Colonic mucosa (tissue), 4 donors: ENCODE data around the gene TPD52L2. TPM values are rescaled to one million over a fixed set of nuclear protein-coding genes. Genes with fewer than 3 reads are reported as not detected.

ENCODE experiments used
- DNase-seq: peaks from one replicate; pipeline ENCODE4 v3.0.0-alpha.2; 2020
- H3K27ac ChIP-seq: fragments of 200-600 bp; one replicate; pipeline ENCODE4 v1.8.0; 2021
- H3K27me3 ChIP-seq: fragments of 200-600 bp; one replicate; pipeline ENCODE4 v1.8.0; 2021
- H3K36me3 ChIP-seq: fragments of 200-600 bp; one replicate; pipeline ENCODE4 v1.8.0; 2021
- H3K4me1 ChIP-seq: fragments of 200-600 bp; one replicate; pipeline ENCODE4 v1.8.0; 2021; ENCODE audit warnings: mild to moderate bottlenecking
- H3K4me3 ChIP-seq: fragments of 200-600 bp; one replicate; pipeline ENCODE4 v1.8.0; 2021
- H3K9ac ChIP-seq, 2 donors: one replicate each; pipeline ENCODE4 v1.7.0; 2013; ENCODE audit warnings: control low read depth in 2 of 2, low read depth in 2 of 2, low read length in 2 of 2
- H3K9me3 ChIP-seq: fragments of 200-600 bp; one replicate; pipeline ENCODE4 v1.8.0; 2021
- CTCF ChIP-seq: fragments of 200-600 bp; IDR thresholded peaks from one replicate; pipeline ENCODE4 v1.8.0; 2022; ENCODE audit warnings: antibody characterized with exemption, mild to moderate bottlenecking
- intact Hi-C: fragments of 100-400 bp; cut with DNase I; formaldehyde crosslinking; loops from one replicate; pipeline ENCODE4 v1.14.1; 2022
- total RNA-seq, 2 donors: library from RNA; stranded (reverse); fragmentation: NEBNext Ultra II Directional in 1 of 2; extraction: Animal tissue kit (Norgen Biotek cat#: 25700) in 1 of 2; gene quantifications; one replicate each; pipeline ENCODE4 v1.2.1, GENCODE V29; 2021
- donor health status: healthy.
- donor health status: DM: no; HTN: no; CAD: no.
- donor health status: DM: no; HTN: no; CAD: no.

Gene TPD52L2
- total RNA-seq, 2 donors from 2014 or later: 54.0 to 66.1 TPM

- intact Hi-C loops: no loop called here
- TF ChIP-seq CTCF: no peak
- no peak overlapping the region for H3K27ac ChIP-seq
- DNase-seq: no peak
- peaks cover 12% of the 10 kb centered on the region for H3K36me3 ChIP-seq
- H3K9me3 ChIP-seq: no peaks in the 10 kb centered on the region
- no peaks in the 10 kb centered on the region for H3K4me1 ChIP-seq
- no peak overlapping the region for H3K4me3 ChIP-seq
- H3K27me3 ChIP-seq: no peaks in the 10 kb centered on the region
- no peak overlapping the region for H3K9ac ChIP-seq
Observed at GRCh38 chr20:63890201-63890576, 25.1 kb downstream of the TPD52L2 start.

- Histone ChIP-seq H3K9me3 (no peaks in the 10 kb centered on the region), H3K9ac (no peak overlapping the region), H3K27ac (no peak overlapping the region), H3K27me3 (no peaks in the 10 kb centered on the region), H3K4me3 (no peak overlapping the region), H3K4me1 (no peaks in the 10 kb centered on the region), H3K36me3 (peaks cover 12% of the 10 kb centered on the region)
- DNase-seq: no peak
- TF ChIP-seq CTCF: no peak
- intact Hi-C loops: no loop called here
Observed at GRCh38 chr20:63890616-63891015, 25.5 kb downstream of the TPD52L2 start.

- H3K4me1 ChIP-seq: peaks cover under 1% of the 10 kb centered on the region
- intact Hi-C loops: no loop called here
- peaks cover 12% of the 10 kb centered on the region for H3K36me3 ChIP-seq
- H3K9me3 ChIP-seq: no peaks in the 10 kb centered on the region
- H3K27me3 ChIP-seq: no peaks in the 10 kb centered on the region
- no peak for TF ChIP-seq CTCF
- no peak overlapping the region for H3K9ac ChIP-seq
- no peak overlapping the region for H3K4me3 ChIP-seq
- DNase-seq: no peak
- no peak overlapping the region for H3K27ac ChIP-seq
Observed at GRCh38 chr20:63891061-63892002, 26.3 kb downstream of the TPD52L2 start.

GRCh38 chr20:63892402-63892801 is 27.3 kb downstream of the TPD52L2 start:
- H3K27me3 ChIP-seq: no peaks in the 10 kb centered on the region
- TF ChIP-seq CTCF: no peak
- no peak overlapping the region for H3K4me3 ChIP-seq
- no peak for DNase-seq
- H3K27ac ChIP-seq: no peak overlapping the region
- peaks cover 12% of the 10 kb centered on the region for H3K36me3 ChIP-seq
- no peak overlapping the region for H3K9ac ChIP-seq
- no peaks in the 10 kb centered on the region for H3K9me3 ChIP-seq
- peaks cover 9% of the 10 kb centered on the region for H3K4me1 ChIP-seq
- intact Hi-C loops: no loop called here

- TF ChIP-seq CTCF: no peak
- Histone ChIP-seq H3K9ac (peak overlapping the region; percentile 27 to 67), H3K27me3 (no peaks in the 10 kb centered on the region), H3K4me3 (peak overlapping the region; percentile 50), H3K27ac (no peak overlapping the region), H3K36me3 (peaks cover 8% of the 10 kb centered on the region), H3K9me3 (no peaks in the 10 kb centered on the region), H3K4me1 (peaks cover 9% of the 10 kb centered on the region)
- intact Hi-C loops: no loop called here
- no peak for DNase-seq
Observed at GRCh38 chr20:63893999-63894357, 28.9 kb downstream of the TPD52L2 start.
